ENCODE data around the gene HELT. TPM values are rescaled to one million over a fixed set of nuclear protein-coding genes. Genes with fewer than 3 reads are reported as not detected.

Gene HELT, protein sequence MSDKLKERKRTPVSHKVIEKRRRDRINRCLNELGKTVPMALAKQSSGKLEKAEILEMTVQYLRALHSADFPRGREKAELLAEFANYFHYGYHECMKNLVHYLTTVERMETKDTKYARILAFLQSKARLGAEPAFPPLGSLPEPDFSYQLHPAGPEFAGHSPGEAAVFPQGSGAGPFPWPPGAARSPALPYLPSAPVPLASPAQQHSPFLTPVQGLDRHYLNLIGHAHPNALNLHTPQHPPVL
- not detected in 5 replicates for total RNA-seq (2022; extraction: Qiagen RNA extraction; ENCODE audit: low read depth)

DNA sequence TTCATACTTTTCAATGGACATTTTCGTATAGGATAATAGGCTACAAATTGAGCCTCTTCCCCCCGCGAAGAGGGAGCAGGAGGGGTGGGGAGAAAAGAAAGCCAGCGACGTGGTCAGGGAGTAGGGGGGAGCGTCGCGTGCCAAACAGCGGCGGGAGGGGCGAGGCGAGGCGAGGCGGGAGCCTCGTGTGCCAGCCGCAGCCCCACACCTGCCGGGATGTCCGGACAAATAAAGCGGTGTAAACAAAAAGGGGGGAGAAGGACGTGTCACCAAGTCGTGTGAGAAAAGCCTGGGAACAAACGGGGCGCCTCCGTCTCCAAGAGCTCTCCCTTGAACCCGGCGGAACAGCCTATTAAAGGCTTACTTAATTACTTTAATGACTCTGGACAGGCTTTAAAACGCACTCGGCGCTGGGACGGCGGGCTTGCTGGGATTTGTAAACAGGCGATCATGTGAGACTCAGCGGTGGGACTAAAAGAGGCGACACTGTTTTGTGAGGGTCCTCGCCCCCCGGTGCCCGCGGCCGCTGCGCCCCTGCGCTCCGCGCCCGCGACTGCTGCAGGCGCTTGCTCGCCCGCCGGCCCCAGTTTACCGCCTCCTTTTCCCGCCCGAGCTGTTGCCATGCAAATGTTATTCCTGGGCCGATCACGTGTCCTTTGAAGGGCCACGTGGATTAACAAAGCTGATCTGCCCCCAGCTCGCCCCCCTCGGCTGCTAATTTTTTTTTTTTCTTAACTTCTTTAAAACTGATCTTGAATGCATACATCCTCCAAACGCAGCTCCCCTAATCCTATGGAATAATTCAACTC is at the start of gene HELT:
Gene HELT, plus strand, starts transcription at position 527 of the 809 bp plus-strand sequence. CDS start 439 bp downstream, outside the sequence.

Other genes with a start within 250 kb of the HELT start
- 22.1 to 25.1 TPM (median 23.7 TPM) in 5 replicates for gene ACSL1, start 192.5 kb upstream of the HELT start, total RNA-seq (2022; extraction: Qiagen RNA extraction; ENCODE audit: low read depth)
- 13.0 to 16.4 TPM (median 14.4 TPM) in 5 replicates for gene SLC25A4, start 124.8 kb downstream of the HELT start, total RNA-seq (2022; extraction: Qiagen RNA extraction; ENCODE audit: low read depth)
- 7.5 to 12.6 TPM (median 12.2 TPM) in 5 replicates for gene CFAP97, start 185.5 kb downstream of the HELT start, total RNA-seq (2022; extraction: Qiagen RNA extraction; ENCODE audit: low read depth)
- 6.1 to 7.6 TPM (median 7.5 TPM) in 5 replicates for gene SNX25, start 191.1 kb downstream of the HELT start, total RNA-seq (2022; extraction: Qiagen RNA extraction; ENCODE audit: low read depth)

Measured in A549 treated with GW870086 at 1 μM for 4 hours (cell line).